ENCODE data around the gene DCAF5.
"Not testable (repeated sequence)": the region's sequence is repeated elsewhere in the genome, so short reads cannot be mapped to it uniquely, and the experiment has no call there.

The DCAF5 gene

DNA sequence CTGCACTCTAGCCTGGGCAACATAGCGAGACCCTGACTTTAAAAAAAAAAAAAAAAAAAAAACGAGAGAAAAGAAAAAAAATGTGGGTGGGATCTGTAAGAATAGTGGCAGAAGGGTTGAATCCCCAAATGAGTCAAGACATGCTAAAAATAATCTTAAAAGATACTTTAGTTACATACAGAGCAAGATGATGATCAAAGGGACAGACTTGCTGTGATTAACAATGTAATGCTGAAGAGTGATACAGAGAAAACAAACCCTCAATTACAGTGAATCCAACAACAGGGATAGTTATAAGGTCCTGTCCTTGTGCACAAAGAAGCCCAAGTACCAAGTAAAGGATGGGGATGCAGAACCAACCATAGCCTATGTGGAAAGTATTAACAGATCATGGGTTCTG lies 80.3 kb downstream of the DCAF5 start:
- CTCF ChIA-PET, result interaction anchor here (1.4 to 1.7 kb wide), 2 partner anchors 21 to 57 kb away, joined by 3 read pairs; no protein-coding TSS in a partner anchor
- DNase-seq (ENCODE audit: extremely low spot score), result no peak
- POLR2A ChIA-PET, result no interaction called here
- TF ChIP-seq, protein P1, sequence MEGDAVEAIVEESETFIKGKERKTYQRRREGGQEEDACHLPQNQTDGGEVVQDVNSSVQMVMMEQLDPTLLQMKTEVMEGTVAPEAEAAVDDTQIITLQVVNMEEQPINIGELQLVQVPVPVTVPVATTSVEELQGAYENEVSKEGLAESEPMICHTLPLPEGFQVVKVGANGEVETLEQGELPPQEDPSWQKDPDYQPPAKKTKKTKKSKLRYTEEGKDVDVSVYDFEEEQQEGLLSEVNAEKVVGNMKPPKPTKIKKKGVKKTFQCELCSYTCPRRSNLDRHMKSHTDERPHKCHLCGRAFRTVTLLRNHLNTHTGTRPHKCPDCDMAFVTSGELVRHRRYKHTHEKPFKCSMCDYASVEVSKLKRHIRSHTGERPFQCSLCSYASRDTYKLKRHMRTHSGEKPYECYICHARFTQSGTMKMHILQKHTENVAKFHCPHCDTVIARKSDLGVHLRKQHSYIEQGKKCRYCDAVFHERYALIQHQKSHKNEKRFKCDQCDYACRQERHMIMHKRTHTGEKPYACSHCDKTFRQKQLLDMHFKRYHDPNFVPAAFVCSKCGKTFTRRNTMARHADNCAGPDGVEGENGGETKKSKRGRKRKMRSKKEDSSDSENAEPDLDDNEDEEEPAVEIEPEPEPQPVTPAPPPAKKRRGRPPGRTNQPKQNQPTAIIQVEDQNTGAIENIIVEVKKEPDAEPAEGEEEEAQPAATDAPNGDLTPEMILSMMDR (IDR thresholded peaks at IDR 0.05; ENCODE audit: control extremely low read depth, extremely low read depth, low read depth, missing control alignments), result no peak

DNA sequence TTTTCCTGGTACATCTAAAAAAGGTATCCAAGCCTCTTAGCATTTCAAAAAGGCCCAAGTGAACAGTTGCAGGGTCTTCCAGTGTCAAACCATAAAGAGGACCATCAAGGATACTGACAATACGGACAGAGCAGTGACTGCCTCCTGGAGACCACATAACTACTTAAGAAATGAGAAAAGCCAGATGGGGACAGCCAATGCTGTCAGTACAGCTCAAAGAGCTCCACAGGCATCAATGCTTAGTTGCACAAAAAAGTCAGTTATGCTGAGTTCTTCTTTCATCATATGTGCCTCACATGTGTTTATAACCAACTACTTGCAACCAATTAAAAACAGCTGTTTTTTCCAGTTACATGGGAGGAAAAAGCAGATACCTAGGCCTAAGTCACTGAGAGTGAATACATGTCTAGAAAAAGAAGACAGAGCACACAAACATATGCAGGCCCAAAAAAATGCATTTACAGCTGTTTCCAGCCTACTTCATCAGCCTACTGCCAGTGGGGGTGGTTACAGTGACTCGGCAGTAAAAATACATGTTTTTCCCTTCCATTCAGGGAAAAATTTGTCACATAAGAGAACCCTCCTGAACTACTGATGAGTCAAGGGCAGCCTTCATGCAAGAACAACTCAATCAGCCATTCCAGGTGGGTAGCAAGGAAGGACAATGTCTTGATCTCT lies 84.0 kb downstream of the DCAF5 start:
- DNase-seq (ENCODE audit: extremely low spot score), result no peak
- TF ChIP-seq, protein P1 (IDR thresholded peaks at IDR 0.05; ENCODE audit: control extremely low read depth, extremely low read depth, low read depth, missing control alignments), result no peak
- CTCF ChIA-PET, result interaction anchor here (1.0 to 2.1 kb wide), 2 partner anchors 13 to 82 kb away, joined by 3 to 5 read pairs; no protein-coding TSS in a partner anchor
- POLR2A ChIA-PET, result no interaction called here

DNA sequence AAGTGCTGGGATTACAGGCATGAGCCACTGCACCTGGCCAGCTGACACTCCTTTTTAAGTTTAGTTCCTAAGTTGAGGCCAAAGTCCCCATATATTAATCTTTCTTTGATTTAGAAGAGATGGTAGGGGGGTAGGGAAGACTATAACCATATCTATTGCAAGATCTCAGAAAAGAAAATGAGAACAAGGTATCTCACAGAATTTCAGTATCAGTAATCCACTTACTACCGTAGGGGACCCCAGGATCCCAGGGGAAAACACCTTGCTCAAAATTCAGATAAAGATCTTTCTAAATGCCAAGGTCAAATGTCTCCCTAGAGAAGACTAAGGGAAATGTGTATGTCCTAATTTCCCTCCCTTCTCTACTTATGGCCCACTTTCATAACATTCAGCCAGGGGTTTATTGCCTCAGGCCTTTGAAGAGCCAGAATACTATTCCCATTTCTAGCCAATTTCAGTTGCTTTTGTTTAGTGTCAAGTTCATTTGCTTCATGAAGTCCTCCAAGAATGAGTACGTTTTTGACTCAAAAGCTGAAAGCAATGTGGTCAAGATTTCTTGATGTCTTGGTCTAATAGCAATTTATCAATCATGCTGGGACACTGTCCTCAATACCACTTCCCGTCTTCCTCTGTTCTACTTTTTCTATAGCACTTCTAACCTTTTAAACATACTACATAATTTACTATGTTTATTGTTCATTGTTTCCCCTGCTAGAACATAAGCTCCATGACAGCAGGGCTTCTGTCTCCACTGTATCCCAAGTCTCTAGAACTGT lies 86.3 kb downstream of the DCAF5 start:
- no peak for DNase-seq (ENCODE audit: extremely low spot score)
- ChIA-PET CTCF (interaction anchor here (0.8 kb wide), 1 partner anchor 198 kb away, joined by 3 read pairs; no protein-coding TSS in a partner anchor), POLR2A (no interaction called here)
- TF ChIP-seq, protein P1 (IDR thresholded peaks at IDR 0.05; ENCODE audit: control extremely low read depth, extremely low read depth, low read depth, missing control alignments), result no peak

DNA sequence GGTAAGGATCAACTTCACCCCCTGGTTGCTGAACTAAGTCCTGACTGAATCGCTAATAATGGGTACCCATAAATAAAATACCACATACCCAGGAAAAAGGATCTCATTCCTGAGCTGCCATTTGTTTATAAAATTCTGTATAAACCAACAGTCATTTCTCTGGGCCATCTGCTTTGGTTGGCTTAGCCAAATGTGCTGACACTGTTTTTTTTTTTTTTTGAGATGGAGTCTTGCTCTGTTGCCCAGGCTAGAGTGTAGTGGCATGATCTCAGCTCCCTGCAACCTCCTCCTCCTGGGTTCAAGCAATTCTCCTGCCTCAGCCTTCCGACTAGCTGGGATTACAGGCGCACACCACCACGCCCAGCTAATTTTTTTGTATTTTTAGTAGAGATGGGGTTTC lies 87.0 kb downstream of the DCAF5 start:
- DNase-seq (ENCODE audit: extremely low spot score); POLR2A ChIA-PET: not testable (repeated sequence)
- CTCF ChIA-PET, result interaction anchor here (0.8 to 0.9 kb wide), 2 partner anchors 8 to 197 kb away, joined by 3 read pairs; no protein-coding TSS in a partner anchor

DNA sequence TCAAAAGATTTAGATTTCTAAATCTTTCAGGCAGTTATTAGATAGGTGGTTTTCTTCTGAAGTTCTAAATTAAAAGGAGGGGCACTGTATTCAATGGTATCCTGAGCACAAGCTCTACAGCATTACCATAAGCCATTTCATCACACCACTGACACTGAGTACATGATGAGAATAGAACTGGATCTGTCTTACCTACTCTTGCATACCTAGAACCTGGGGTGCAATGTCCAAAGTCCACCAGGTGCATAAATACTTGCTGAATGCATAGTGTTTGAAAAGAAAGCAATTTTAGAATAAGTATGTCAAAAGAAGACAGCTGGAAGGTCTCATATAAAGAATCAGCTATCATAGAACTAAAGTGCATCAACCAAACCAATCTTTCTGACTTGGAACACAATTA lies 88.3 kb downstream of the DCAF5 start:
- CTCF ChIA-PET, result interaction anchor here (1.0 to 1.8 kb wide), 3 partner anchors 18 to 65 kb away, joined by 3 to 4 read pairs (median 3); no protein-coding TSS in a partner anchor
- POLR2A ChIA-PET, result no interaction called here
- no peak for DNase-seq (ENCODE audit: extremely low spot score)
- TF ChIP-seq, protein P1 (IDR thresholded peaks at IDR 0.05; ENCODE audit: control extremely low read depth, extremely low read depth, low read depth, missing control alignments), result no peak

DNA sequence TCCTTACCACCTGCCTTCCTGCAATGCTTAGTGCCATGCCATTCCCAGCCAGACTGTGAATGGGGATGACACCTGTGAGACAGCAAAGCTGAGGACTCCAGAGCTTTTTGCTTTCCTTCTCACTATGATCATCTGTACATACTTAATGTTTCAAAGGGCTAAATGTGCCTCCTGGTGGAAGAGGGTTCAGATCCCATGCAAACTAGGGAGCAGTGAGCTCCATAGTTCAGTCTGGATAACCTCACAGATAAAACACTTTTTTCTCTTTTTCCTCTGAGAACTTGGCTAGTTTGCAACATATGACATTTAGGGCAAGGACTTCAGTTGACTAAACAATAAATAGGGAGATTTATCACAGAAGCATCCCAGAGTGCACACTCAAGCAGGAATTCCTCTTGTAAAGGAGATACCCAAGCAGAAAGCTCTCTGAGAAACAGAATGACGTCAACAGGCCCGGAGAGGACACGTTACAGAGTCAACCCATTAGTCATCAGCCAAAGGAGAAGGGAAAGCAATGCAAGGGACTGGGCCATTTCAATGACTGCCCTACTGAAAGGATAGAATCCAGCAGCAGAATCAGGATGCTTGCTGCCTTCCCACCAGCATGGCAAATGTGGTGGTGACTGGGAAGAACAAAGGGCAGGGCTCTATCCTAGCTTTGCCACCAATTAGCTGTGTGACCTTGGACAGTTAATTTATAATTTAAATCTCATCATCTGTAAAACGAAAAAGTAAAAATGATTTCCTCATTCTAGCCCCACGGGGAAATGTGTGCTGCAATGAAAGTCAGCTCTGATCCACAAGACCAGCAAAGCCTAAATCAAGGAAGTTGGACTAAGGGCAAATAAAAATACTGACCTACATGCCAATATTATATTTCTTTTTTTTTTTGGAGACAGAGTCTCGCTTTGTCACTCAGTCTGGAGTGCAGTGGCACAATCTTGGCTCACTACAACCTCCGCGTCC lies 93.0 kb downstream of the DCAF5 start:
- DNase-seq (ENCODE audit: extremely low spot score), result no peak

More for the DNA sequence above, 93.0 kb downstream of the DCAF5 start:
- CTCF ChIA-PET, result no interaction called here
- TF ChIP-seq, protein P1 (IDR thresholded peaks at IDR 0.05; ENCODE audit: control extremely low read depth, extremely low read depth, low read depth, missing control alignments), result no peak
- POLR2A ChIA-PET, result no interaction called here
